ENCODE results near the gene GLP2R.

GLP2R gene

DNA sequence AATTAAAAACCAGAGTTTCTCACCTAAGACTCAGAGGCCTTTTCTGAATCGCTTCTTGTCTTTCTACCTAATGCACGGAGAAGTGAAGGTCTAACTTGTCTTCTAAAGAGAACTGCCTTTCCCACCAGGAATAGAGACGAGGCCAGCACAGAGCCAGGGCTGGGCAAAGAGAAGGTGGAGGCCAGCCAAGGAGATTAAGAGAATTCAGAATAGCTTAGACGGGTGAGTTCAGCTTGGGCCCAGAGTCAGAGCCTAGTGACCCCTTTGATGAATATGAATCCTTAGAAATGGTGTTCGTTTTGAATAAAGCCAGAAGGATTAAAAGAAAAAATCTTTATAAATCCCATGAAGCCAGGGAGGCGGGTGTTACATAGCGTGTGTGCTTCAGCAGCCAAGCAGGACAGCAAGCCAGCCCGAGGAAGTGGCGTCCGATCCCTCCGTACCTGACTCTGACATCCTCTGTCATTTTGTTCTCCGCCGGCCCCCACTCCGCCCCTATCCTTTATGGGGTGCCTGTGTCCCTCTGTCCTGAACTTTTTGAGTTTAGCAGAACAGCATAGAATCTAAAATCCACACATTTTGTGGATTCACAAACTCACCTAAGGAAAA is 11.3 kb upstream of the GLP2R start:
- DNase-seq = no peak

GRCh38 chr17:9816472-9816871 is 9.3 kb upstream of the GLP2R start:
- DNase-seq = no peak

- DNase-seq = no peak
Measured at GRCh38 chr17:9817086-9817485, 8.6 kb upstream of the GLP2R start.

GRCh38 chr17:9818760-9819159 is 7.0 kb upstream of the GLP2R start:
- no peak for DNase-seq

GRCh38 chr17:9820448-9820847 is 5.3 kb upstream of the GLP2R start:
- DNase-seq = no peak

DNA sequence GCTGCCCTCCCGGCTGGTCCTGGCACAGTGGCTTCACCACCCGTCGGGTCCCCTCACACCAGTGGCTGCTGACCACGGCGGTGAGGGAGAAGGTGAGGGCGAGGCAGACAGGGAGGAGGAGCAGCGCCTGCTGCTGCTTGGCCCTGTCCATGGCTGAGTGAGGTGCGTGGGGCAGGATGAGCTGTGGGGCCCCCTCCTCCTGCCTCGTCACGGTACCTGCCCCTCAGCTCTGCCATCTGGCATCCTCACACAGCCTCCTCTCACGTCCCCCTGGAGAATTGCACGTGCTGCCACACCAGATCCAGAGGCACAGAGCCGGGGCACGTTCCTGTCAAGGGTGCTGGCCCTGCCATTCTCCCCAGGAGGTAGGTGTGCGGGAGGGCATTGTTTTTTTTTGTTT is 3.8 kb upstream of the GLP2R start, which contains the start of gene GSG1L2:
Gene GSG1L2 (minus strand): TSS at position 159 of the 400 bp plus-strand sequence. CDS start 8 bp downstream, at position 151.
- DNase-seq = no peak

- DNase-seq = no peak
Measured at GRCh38 chr17:9824094-9824493, 1.6 kb upstream of the GLP2R start.

DNA sequence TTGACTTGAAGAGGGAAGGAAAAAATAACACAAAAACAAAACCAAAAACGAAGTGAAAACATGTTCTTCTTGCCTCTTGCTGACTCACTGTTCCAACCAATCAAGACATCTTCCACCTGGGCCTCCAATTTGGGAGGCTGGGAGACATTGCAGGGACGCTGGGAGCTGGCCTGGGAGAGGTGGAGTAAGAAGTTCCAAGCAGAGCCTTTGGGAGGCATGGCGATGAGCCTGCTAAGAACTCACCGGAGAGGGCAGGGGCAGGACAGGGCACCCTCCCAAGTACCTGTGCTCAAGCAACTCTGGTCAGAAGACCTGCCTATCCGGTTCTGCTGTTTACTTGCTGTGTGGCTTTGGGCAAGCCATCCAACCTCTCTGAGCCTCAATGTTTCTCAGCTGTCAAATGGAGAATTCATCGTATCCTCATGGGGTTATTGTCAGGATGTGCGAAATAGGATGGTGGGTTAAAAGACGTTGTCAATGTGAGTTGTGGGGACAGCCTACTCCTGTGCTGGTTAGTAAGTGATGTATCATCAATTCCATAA is 856 bp upstream of the GLP2R start:
- no peak for DNase-seq

- no peak for DNase-seq
Measured at GRCh38 chr17:9828296-9829295, 2.9 kb downstream of the GLP2R start.

DNA sequence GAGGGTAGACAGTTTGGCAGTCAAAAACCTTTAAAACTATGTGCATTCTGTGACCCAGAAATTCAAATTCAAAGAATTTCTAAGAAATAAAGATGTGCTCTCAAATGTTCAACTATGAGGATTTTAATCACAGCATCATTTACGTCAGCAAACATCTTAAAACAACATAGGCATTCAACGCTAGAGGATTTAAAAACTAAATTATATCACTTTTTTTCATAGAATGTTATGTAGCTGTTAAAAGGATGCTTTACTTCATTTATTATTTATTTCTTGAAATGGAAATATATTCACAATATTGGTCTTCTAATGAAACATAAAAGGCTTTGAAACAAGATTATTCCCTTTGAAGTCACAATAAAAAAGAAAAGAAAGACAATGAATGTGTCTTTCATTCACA is 3.6 kb downstream of the GLP2R start:
- DNase-seq = no peak

DNA sequence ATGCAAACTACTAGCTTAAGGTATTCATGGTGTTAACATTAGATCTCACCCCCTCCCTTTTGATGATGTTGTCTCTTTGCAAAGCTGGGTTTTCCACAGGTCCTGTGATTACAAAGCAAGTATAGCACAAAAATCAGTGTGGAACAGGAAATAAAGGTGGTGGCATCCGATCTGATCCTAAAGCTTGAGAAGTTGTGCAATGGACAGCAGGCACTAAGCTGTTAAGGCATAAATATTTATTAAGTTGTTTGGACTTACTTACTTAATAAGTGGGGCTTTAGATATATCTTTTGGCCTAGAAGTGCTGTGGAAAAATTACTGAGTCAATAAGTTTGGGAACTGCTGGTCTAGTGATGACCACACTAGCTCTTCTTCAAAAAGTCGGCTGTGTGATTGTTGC is 5.0 kb downstream of the GLP2R start:
- no peak for DNase-seq

GRCh38 chr17:9833922-9834321 is 8.2 kb downstream of the GLP2R start:
- DNase-seq = no peak

DNA sequence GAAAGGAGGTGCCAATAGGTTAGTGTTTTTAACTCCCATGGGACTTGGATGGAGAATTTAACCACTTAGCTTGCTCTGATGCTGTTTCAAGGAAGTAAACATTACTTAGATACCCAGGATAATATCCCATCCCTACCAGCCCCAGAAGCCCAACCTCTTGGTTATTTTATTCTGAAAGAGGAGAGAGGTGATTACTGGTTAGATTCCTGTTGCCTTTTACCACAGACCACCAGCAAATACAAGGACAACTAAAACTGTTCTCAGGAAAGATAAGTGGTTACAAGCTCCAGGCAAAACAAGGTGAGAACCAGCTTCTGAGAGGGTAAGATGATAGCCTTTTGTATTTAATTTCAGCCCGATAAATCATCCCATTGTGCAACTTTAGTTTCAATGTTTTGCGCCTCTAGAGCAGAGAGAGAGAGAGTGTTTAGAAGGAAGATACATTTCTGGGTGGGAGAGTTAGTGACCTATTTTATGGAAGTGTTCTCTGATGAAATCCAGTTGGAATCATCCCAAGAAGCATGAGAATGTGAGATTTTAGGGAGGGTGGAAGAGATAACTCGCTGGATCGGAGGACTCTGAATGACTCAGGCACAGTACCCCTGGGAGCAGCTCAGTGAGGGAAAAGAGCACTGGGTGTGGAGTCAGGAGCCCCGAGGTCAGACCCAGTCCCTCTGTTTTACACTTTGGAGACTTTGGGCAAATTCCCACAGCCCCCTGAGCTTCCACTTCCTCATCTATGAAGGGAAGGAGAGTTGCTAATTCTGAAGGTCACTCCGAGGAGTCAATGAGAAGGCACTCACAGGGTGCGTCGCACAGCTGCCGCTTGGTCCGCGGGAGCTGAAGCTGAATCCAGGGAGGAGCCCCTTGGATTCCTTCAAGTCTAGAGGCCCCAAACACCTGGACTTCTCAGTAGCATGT is 12.1 kb downstream of the GLP2R start:
- DNase-seq = no peak

DNA sequence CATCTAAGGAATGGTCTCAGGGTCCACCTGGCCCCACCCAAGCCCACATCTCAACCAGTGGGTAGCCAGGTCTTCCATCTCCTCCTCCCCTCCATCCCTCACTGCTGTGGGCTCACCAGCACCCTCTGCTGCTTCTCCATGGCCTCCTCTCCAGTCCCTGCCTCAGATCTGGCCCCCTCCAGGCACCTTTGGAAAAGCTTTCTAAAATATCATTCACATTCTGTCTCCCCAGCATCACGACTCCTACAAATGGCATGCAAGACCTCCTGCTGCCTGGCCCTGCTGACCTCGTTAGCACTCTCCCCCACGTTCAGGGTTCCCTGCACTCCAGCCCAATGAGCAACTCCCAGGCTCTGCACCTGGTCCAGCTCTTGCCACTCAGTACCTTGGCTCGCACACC is 13.7 kb downstream of the GLP2R start:
- no peak for DNase-seq

GRCh38 chr17:9842057-9842758 is 16.5 kb downstream of the GLP2R start:
- DNase-seq = no peak

DNA sequence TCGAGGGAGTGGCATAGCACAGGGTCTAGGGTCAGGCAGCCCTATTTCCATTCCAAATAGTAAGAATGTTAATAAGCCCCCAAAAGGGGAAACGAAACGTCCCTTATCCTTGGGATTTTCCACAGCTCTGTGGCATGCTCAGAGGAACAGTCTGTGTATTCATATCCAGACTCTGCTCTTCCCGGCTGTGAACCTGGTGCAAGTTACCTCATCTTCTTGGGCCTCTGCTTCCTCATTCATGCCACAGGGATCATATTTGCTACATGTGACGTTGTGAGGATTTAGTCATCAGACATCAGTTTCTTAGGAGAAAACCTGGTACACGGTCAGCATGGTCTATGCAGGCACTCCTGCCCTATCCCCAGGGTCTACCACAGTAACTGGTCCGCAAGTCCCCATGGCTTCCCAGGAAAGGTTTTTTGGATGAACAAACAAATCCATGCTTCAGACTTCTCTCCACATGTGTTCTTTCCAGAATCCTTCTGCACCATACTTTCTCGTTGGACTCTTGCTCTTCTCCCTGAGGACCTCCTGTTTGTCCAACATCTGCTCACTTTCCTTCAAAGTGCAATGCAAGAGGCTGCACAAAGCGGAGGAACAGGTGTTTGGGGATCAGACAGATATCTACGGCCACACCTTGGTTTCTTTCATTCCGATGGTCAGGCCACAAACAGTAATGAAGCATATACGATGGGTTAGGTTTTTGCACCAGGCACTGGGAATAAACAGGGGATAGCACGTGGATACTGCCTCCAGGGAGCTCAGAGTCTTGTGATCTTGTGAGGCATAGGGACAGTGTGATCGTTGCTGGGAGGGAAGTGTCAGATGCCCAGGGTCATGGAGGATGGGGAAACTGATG is 17.7 kb downstream of the GLP2R start:
- DNase-seq = no peak

DNA sequence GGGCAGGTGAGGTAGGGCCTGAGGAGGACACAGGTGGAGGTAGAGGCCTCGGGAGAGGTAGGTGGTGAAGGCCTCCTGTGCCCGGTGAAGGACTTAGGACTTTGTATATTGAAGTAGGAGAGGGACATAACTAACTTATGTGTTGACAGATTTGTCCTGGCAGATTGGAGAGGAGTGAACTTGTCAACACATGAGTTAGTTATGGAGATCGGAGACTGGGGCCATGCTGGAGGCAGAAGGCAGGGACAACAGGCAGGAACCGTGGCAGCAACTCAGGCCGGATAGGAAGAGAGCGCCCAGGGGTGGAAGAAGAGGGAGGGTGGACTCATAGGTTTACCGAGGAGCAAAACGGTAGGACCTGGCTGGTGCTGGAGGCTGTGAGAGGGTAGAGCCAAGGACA is 18.4 kb downstream of the GLP2R start:
- DNase-seq = no peak

DNA sequence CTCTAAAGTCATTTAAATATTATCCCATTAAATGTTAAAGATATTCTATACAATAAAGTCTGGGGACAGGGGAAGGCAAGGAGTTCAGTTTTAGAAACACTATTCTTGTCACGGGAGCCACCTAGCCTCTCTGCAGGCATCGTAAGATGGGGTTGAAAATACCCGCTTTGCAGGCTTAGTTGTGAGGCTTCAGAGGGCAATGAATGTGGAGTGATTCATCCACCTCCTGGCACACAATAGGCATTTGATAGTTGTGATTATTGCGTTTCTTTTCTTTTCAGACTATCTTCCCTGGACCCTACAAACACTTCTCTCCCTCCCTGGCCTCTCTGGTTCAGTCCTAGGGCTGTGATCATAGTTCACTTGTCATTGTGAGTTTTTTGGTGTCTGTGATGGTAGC is 19.6 kb downstream of the GLP2R start:
- no peak for DNase-seq

GRCh38 chr17:9850151-9850550 is 24.4 kb downstream of the GLP2R start:
- no peak for DNase-seq

- DNase-seq = no peak
Measured at GRCh38 chr17:9854255-9854654, 28.5 kb downstream of the GLP2R start.

- no peak for DNase-seq
Measured at GRCh38 chr17:9855036-9855435, 29.3 kb downstream of the GLP2R start.

Data from NCI-H510A treated with DMSO at 0.1 percent for 48 hours (cell line).